ENCODE data around the gene TMEM179.

GRCh38 chr14:104577847-104578301 lies 26.7 kb downstream of the TMEM179 start:
- TF ChIP-seq CTCF (IDR thresholded peaks at IDR 0.05), result no peak
- no peak for TF ChIP-seq POLR2A (IDR thresholded peaks at IDR 0.05)

All from esophagus squamous epithelium (tissue), 4 donors.